Posterior vena cava (tissue), 2 donors: ENCODE measurements around the gene CENPK. TPM values are rescaled to one million over a fixed set of nuclear protein-coding genes. Genes with fewer than 3 reads are reported as not detected.
"Not testable (repeated sequence)": the region's sequence is repeated elsewhere in the genome, so short reads cannot be mapped to it uniquely, and the experiment has no call there.

Source experiments
- DNase-seq: peaks from one replicate; pipeline ENCODE4 v3.0.0-alpha.2; 2020; ENCODE audit warnings: low spot score
- intact Hi-C, 2 donors: fragments of 100-400 bp; cut with DNase I; formaldehyde crosslinking; loops; one replicate each; pipeline versions ENCODE4 v1.14.1 to v1.14.2; 2022 to 2023
- total RNA-seq, 2 donors: library from RNA; stranded (reverse); fragmentation: NEBNext Ultra II Directional; extraction: Animal tissue kit (Norgen Biotek cat#: 25700); gene quantifications; one replicate each; pipeline ENCODE4 v1.2.1, GENCODE V29; 2021
- donor health status: DM: yes; HTN: yes; CAD: no.
- donor health status: DM: yes; HTN: yes; CAD: no.

CENPK gene
- total RNA-seq, 2 donors from 2014 or later: 1.6 to 2.6 TPM

DNA sequence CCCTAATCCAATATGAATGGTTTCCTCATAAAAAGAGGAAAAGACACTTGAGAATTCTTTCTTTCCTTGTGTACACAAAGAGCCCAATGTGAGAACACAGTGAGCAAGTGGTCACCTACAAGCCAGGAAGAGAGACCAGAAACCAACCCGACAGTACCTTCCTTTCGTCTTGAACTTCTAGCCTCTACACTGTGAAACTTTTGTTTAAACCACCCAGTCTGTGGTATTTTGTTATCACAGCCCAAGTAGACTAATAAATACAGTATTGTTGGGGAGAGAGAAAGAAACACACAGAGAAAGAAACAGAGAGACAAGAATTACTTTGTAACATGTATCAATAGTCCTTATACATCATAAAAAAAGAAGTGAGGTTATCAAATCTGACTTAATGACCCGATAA, 37.2 kb downstream of the CENPK start:
- DNase-seq: no peak
- intact Hi-C loops: no loop called here

DNA sequence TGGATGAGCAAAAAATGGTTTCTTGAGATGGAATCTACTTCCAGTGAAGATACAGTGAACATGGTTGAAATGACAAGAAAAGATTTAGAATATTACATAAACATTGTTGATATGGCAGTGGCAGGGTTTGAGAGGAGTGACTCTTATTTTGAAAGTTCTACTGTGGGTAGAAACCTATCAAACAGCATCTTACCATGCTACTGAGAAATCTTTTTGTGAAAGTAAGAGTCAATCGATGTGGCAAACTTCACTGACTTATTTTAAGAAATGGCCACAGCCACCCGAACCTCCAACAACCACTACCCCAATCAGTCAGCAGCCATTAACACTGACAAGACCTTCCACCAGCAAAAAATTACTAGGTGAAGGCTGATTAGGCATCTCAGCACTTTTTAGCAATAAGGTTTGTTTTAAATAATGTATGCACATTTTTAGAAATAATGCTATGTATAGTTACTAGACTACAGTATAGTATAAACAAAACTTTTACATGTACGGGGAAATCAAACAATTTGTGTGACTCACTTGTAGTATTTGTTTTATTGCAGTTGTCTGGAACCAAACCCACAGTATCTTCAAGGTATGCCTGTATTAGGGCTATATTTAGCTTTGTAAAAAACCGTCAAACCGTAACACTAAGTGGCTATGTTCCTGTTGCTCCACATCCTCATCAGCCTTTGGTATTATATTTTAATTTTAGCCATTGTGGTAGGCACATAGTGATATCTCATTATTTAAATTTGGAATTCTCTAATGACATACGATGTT, 50.6 kb downstream of the CENPK start:
- no peak for DNase-seq

GRCh38 chr5:65508978-65509377, 54.0 kb downstream of the CENPK start:
- intact Hi-C loops: no loop called here

More for the DNA sequence above, 50.6 kb downstream of the CENPK start:
- intact Hi-C loops: no loop called here

GRCh38 chr5:65506961-65507360, 56.0 kb downstream of the CENPK start:
- intact Hi-C loops: no loop called here

More at GRCh38 chr5:65508978-65509377, 54.0 kb downstream of the CENPK start:
- no peak for DNase-seq

DNA sequence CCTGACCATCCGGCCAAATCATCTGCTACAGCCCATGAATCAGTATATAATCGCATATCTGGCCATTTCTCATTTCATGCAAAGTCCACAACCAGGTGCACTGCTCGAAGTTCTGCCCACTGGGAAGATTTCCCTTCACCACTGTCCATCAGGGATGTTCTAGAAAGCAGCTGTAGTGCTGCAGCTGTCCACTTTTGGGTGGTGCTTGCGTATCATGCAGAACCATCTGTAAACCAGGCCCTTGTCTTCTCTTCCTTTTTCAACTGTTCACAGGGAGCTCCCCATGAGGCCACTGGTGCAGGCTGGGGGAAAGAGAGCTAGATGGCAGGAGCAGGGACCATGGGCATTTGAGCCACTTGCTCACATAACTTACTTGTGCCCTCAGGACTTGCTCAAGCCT, 73.8 kb downstream of the CENPK start:
- no peak for DNase-seq
- intact Hi-C loops: loop anchor here (5.0 to 10.0 kb wide), 6 partner anchors 384 to 867 kb away; no protein-coding TSS in a partner anchor

More at GRCh38 chr5:65506961-65507360, 56.0 kb downstream of the CENPK start:
- DNase-seq: no peak

GRCh38 chr5:65488038-65488687, 74.8 kb downstream of the CENPK start:
- not testable (repeated sequence) for DNase-seq
- intact Hi-C loops: loop anchor here (5.0 to 10.0 kb wide), 6 partner anchors 383 to 866 kb away; no protein-coding TSS in a partner anchor

- intact Hi-C loops: loop anchor here (5.0 to 10.0 kb wide), 6 partner anchors 382 to 865 kb away; no protein-coding TSS in a partner anchor
- DNase-seq: not testable (repeated sequence)
Observed at GRCh38 chr5:65486803-65487202, 76.2 kb downstream of the CENPK start.

DNA sequence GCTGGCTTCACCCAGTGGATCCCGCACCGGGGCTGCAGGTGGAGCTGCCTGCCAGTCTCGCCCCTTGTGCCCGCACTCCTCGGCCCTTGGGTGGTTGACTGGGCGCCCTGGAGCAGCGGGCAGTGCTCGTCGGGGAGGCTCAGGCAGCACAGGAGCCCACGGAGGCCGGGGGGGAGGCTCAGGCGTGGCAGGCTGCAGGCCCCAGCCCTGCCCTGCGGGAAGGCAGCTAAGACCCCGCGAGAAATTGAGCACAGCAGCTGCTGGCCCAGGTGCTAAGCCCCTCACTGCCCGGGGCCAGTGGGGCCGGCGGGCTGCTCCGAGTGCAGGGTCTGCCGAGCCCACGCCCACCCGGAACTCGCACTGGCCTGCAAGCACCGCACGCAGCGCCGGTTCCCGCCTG, 77.6 kb downstream of the CENPK start:
- DNase-seq: no peak
- intact Hi-C loops: loop anchor here (5.0 to 10.0 kb wide), 6 partner anchors 381 to 863 kb away; no protein-coding TSS in a partner anchor

DNA sequence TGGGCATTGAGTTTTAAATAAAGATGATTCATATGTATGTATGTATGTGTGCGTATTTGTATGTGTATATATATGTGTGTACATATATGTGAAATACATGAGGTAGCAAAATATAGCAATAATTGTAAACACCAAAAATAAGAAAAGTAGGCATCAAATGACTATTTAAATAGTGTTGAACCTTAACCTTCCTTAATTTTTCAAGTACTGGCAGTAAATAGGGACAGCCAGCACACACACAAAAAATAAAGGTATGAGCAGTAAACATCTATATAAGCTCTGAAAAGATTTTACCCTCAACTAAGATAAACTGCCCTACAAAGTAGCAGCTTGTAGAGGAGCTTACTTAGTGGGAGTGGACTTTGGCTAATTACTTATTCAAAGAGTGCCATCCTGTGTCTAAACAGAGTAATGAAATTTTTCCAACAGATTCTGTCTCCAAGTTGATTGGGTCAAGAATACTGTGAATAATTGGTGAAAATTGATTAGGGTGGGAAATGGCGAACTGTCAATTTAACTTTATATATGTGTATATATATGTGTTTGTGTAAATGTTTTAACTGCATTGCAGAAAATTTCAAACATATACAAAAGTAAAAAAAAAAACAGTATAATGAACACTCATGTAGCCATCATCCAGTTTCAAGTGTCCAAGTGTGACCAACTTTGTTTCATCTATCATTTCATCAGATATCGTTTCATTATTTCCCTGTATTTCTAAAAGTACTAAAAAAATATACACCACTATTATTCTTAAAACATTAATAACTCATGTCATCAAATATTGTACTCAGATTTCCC, 79.2 kb downstream of the CENPK start:
- DNase-seq: no peak
- intact Hi-C loops: loop anchor here (10.0 kb wide), 5 partner anchors 379 to 849 kb away; no protein-coding TSS in a partner anchor

DNA sequence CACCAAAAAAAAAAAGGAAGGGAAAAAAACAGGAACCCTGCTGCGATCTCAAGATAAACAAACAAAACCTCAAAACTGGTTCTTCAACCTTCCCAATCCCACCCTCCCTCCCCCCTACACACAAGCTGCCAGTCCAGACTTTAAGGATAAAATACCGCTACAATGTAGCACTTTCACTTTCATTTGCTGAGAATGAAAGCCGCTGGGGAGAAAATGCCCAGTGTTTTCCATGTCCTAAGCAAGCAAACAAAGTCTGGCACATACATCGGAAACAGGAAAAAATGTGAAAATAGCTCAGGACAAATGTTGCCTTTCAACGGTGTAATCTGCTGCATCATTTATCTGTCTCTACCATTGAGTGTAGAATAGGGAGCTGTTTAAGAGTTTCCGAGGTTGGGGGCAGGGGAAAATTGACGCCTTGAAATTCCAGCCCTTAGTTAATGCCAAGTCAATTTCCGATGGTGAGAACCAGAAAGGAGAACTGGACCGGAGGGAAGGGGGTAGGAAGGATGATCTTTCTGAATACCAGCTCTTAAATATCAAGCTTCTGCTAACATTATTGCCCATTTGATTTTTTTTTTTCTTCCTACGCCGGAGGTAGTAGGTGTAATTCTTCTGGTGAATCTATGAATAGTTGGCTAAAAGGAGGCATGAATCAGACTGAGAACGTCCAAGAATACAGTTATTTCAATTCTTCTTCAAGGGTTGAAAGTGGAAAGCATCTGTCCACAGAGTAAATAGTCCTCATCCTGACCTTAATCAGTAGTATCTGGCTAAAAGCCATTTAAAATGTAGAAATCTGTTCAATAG, 80.0 kb downstream of the CENPK start:
- no peak for DNase-seq

DNA sequence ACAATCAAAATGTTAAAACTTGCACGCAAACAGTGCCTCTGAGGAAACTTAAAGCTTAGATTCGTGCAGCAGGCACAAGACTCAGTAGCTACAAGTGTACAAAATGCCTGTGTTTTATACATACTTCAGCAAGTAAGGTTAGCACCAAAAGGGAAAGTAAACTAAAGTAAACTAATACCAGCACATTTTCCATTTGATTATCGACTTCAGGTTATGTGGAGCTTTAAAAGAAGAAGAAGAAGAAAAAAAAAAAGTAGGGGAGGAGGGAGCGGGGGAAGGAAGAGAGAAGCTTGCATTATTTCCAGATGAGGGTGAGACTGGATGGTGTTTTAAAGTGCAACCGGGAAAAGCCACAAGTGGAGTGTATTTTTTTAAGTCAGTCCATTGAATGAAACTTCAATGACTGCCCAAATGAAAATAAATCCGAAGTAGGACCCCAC, 80.7 kb downstream of the CENPK start:
- DNase-seq: no peak
- intact Hi-C loops: loop anchor here (10.0 kb wide), 5 partner anchors 378 to 848 kb away; no protein-coding TSS in a partner anchor

More for the DNA sequence above, 80.0 kb downstream of the CENPK start:
- intact Hi-C loops: loop anchor here (10.0 kb wide), 5 partner anchors 378 to 848 kb away; no protein-coding TSS in a partner anchor

GRCh38 chr5:65481635-65482295, 81.2 kb downstream of the CENPK start, which contains the start of gene ADAMTS6:
Gene ADAMTS6, minus strand, starts transcription at chr5:65481920. Its CDS starts 8,247 bp downstream, at chr5:65473673.
- peak; percentile 97 for DNase-seq
- intact Hi-C loops: loop anchor here (10.0 kb wide), 5 partner anchors 377 to 847 kb away; no protein-coding TSS in a partner anchor

- intact Hi-C loops: loop anchor here (10.0 kb wide), 5 partner anchors 376 to 846 kb away; no protein-coding TSS in a partner anchor
- no peak for DNase-seq
Observed at GRCh38 chr5:65481171-65481581, 81.8 kb downstream of the CENPK start.

- DNase-seq: peak; percentile 91
- intact Hi-C loops: loop anchor here (10.0 kb wide), 5 partner anchors 376 to 846 kb away; no protein-coding TSS in a partner anchor
Observed at GRCh38 chr5:65480306-65480865, 82.6 kb downstream of the CENPK start.

GRCh38 chr5:65479527-65479926, 83.4 kb downstream of the CENPK start:
- intact Hi-C loops: no loop called here
- DNase-seq: no peak

GRCh38 chr5:65478336-65478735, 84.6 kb downstream of the CENPK start:
- DNase-seq: no peak
- intact Hi-C loops: no loop called here

DNA sequence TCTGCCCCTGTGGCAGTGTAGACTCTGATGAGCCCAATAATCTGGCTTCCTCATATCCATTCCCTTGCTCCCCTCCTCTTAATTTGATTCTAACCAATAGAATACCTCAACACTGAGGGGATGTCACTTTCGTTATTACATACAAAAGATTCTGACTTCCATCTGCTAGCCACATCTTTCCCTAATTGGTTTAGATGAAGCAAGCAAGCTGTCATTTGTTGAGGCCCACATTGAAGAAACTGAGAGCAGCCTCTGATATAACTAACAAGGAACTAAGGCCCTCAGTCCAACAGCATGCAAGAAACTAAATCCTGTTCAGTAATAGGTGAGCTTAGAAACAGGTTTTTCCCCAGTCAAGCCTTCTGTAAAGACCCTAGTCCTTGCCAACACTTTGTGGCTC, 87.1 kb downstream of the CENPK start:
- intact Hi-C loops: no loop called here
- no peak for DNase-seq
